Iris pigment epithelial cell (primary cell): ENCODE results near the gene BTBD9.
A peak's percentile ranks its signal among the peaks of the same experiment; 100 is the strongest.
"Not testable (repeated sequence)": the region's sequence is repeated elsewhere in the genome, so short reads cannot be mapped to it uniquely, and the experiment has no call there.

Experiments
- DNase-seq: peaks from one replicate; pipeline ENCODE4 v3.0.0-alpha.2; 2011; ENCODE audit warnings: low read depth

Gene BTBD9

DNA sequence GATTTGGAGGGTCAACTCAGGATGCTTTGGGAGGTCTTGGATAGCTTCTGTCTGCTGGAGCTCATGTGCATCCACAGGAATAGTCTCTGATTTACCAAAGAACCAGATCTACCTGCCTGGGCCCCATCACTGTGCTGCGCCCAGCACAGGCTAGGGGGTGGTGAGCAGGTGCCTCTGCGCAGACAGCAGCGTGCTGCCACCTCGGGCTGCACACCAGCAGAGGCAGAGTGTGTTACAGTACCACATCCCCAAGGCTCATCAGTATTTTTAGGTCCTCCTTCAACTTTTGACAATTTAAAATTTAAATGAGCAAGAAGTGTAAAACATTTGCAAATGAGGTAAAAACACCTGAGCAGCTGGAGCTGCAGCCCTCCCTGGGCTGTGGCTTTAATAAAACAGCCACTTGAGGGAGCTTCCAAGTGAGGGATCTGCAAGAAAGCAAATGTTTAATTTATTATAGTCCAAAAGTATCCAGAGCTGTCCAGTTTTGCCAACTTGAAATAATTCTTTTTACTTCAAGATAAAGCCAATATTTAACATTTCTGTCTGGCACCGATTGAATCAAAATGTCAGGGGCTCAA is 495.3 kb downstream of the BTBD9 start:
- no peak for DNase-seq

DNA sequence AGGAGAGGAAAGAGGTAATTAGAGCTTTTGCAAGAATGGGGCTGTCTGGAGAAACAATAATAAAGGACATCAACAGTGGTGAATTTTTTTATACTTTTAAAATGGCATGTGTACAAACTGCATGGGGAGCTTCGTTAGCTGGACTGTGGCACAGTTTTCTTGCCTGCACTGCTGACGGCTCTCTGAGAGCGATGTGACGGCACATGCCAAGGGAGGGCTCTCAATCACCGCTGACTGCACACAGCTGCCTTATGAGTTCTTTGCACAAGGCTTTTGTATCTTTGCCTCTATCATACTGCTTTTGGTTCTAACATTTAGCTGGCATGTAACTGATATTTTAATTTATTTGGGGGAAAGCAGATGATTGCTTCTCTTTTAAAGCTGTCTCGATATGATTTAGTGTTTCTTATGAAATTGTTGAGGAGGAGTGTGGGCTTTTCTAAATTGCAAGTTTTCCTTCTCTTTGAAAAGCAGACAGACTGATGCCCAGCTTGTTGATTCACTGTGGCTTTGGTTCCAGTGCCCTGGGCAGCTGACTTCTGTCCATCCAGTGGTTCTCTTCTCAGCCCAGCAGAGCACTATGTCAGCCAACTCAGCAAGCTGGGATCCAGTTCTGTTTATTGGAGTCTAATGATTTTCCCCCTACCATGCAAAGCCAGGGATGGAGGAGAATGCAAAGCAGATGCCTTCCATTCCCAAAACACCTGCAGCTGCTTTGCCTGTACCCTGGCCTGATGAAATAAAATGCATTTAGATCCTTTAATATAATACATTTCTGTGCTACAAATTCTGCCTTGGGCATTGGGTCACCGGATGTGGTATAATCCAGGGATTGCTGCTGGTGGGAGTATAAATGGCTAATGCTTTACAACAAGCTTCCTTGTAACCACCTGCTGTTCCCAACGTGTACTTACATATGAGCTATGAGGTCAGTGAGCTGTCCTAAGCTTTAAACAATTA is 496.3 kb downstream of the BTBD9 start:
- no peak for DNase-seq

DNA sequence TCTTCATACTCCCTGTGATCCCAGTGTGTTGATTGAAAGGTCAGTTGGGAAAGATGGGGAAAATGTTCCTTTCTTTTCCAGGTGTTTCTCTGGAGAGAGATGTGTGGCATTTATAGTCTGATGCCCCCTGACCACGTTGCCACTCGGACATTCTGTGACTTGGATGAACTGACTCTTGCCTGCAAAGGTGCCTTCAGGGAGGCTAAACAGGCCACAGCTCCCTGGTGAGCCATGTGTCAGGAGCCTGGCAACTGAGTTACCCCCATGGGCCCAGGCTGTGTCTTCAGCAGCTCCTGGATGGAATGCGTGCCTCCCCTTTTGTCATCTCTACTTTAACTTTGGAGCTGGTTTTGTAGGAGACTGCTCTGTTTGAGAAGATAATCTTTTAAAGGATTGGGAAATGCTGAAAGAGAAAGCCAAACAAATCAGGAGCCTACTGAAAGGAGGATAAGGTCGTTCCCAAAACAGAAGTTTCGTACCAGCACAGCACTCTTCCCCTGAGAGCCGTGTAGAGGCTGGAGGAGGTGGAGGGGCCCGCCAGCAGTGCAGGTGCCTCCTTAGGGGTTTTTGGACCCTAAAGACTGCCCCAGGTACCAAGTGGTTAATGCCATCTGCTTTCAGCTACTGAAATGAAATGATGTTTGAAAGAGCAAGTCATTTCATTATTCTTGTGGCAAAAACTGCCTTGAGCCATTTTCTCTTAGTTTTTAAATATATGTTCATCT is 497.4 kb downstream of the BTBD9 start:
- no peak for DNase-seq

DNA sequence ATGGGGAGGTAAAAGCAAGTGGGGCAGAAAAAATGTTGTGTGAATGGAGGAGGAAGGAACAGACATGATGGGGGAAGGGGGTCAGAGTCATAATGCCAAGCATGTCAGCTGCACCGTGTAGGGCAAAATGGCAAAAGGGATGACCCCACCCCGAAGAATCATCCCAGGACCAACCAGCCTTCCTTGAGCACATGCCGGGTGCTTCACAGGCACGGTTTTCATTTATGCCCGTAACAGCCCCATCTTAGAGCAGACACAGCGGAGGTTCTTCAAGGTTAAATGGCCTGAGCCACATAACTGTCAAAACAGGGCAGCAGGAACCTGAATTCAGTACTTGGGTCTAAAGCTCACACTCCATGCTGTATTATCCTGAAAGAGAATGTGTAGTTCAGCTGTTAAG is 498.0 kb downstream of the BTBD9 start:
- no peak for DNase-seq

DNA sequence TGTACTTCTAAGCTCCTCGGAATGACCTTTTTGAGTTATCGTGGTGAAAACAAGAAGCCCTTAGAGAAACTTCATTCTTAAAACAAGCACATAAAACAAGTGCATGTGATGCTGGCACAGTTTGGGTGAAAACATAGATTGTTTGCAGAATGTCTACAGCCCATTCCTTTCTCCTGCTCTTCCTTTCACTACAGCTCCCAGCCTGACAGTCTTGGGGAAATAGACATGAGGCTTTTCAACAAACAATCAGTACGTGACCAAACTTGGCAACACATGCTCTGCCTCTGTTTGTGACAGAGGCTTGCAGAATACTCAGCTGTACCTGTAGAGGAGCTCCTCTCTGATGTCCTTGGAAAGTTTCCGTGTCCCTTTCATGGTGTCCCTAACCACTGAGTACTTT is 498.6 kb downstream of the BTBD9 start:
- no peak for DNase-seq

DNA sequence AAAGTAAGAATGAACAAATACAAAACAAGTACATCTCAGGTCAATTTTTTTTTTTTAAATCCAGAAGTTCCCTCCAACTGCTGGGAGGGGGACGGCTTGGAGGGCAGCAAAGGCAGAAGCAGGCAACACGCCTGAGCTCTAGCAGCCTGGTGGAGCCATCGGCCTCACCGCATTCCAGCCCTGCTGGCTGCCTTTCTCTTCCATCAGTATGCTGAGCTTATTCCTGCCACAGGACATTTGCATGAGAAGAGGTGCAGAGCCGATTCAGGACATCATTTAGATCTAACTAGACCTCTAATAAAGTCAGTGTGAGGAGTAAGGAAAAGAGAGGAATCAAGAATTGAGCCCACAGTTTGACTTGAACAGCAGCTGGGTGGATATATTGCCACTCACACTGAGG is 501.4 kb downstream of the BTBD9 start:
- DNase-seq, result no peak

DNA sequence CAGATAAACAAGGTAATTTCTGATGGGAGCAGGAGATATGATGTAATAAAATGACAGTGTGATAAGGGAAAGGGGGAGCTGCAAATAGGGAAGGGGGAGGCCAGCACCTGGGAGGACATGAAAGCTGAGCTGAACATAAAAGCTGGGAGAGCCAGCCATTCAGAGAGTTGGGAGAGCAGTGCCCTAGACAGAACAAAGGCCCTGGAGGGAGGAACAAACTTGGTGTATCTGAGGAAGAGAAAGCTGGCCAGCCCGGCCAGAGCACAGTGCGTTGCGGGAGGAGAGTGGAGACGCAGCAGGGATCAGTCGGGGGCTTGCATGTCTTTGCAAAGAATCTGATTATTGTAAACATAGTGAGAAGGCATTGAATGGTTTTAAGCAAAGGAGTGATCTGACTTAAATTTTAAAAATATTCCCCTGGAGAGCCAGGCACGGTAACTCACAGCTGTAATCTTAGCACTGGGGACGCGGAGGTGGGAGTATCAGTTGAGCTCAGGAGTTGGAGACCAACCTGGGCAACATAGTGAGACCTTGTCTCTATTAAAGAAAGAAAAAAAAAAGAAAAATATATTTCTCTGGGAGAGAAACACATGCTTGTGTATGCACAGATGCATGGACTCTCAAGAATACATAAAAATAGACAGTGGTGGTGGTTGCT is 502.0 kb downstream of the BTBD9 start:
- no peak for DNase-seq

DNA sequence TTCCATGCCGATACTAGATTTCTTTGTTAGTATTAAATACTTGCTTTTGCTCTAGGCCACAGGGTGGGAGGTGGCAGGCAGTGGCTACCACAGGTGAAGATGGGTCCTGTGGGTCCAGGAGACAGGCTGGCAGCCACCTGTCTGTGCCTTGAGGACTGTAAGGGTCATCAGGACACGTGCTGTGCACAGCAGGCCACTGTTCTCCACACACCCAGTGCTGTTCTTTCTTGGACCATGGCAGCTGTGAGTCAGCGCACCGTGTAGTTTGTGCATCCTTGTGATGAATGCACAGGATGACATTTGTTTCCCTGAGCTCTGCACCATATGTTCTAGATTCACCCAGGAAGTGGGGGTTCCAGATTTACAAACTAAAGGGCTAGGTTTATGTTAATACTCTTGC is 503.2 kb downstream of the BTBD9 start:
- peak; percentile 24 for DNase-seq

DNA sequence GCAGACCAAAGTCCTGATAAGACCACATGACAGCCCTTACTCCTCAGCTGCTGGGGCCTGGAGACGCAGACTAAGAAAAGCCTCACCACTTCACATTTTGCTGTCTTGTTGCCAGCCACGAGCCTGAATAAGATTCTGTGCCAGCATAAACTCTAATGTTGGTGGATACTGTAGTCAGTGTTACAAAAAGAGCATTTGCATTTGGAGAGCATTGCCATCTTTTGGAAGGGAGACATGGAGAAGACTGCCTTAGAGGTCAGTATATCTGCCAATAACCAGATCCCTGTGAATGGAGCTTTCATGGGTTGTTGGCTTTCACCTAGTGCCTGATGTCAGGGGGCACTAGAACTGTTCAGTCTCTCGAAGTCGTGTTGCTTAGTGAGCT is 505.0 kb downstream of the BTBD9 start:
- no peak for DNase-seq

DNA sequence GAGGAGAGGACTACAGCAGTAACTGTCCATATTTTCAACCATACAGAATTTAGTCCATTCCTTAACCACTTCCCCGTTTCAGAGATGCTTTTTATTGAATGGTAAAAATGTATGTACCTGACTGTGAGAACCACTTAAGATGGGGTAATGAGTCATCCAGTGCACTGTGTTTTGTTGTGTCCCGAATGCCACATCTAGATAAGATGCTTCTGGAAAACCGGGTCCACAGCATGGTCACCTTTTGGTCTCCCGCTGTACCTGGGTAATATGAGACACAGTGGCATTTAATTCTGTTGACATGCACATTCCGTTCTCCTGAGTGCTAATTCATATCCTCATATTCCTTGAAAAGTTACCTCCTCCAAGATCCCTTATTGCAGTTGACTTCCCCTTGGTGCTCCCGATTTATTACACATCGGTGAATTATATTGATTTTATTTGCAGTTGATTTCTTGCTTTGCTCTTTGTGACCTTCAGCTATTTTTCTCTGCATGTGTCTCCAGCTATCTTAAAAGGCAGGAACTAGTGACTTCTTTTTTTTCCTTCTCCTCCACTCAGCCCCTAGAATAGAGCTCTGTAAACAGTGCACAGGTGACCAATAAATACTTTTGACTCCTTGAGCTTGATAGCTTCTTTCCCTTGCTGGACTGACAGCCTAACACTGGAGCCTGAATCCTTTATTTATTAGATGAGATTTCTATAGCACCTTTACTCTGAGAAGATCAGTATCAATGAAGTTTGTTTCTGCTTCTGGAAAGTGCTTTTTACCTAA is 505.6 kb downstream of the BTBD9 start:
- DNase-seq, result no peak

DNA sequence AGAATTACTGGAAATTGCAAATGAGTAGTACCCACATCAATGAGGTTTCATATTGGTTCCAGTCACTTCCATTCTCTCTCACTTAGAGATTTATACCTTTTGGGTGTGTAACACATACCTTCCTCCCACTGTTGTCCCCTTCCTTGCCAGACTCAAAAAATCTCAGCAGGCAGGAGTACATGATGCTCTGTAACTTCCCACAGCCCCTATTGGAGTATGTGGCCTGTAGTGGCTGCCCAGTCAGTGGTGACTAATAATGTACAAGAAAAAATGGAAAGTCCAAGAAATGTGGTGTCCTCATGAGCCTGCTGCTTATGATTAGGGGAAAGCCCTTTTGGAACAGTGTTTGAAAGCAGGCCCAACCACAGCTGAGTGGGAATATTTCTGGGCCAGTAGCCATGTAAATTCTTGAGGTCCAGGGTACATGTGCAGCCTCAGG is 508.2 kb downstream of the BTBD9 start:
- peak; percentile 96 for DNase-seq

DNA sequence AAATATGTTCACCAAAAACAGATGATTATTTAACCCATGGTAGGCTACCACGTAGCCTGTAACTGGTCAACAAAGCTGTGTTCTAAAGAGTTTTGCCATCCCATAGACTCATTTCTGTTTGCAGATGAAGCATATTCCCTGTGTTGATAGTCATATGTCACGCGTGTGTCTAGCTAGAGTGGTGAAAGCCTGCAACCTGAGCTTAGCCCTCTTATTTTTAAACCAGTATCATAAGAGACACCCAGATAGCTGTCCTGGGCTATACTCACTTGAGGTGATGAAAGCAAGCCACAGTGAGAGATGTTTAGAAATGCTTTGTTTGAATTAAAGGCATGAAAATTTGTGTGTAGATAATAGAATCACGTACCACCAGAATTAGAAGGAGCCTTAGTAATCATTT is 512.4 kb downstream of the BTBD9 start:
- no peak for DNase-seq

DNA sequence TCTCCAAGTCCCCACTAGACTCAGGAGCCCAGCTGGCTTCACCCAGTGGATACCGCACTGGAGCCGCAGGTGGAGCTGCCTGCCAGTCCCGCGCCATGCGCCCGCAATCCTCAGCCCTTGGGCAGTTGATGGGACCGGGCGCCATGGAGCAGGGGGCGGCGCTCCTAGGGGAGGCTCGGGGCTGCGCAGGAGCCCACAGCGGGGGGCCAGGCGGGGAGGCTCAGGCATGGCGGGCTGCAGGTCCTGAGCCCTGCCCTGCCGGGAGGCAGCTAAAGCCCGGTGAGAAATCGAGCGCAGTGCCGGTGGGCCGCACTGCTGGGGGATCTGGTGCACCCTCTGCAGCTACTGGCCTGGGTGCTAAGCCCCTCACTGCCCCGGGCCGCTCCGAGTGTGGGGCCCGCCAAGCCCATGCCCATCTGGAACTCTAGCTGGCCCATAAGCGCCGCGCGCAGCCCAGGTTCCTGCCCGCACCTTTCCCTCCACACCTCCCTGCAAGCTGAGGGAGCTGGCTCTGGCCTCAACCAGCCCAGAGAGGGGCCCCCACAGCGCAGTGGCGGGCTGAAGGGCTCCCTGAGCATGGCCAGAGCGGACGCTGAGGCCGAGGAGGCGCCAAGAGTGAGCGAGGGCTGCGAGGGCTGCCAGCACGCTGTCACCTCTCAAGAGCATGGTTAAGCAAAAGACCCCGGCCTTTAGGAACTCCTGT is 515.4 kb downstream of the BTBD9 start:
- not testable (repeated sequence) for DNase-seq

DNA sequence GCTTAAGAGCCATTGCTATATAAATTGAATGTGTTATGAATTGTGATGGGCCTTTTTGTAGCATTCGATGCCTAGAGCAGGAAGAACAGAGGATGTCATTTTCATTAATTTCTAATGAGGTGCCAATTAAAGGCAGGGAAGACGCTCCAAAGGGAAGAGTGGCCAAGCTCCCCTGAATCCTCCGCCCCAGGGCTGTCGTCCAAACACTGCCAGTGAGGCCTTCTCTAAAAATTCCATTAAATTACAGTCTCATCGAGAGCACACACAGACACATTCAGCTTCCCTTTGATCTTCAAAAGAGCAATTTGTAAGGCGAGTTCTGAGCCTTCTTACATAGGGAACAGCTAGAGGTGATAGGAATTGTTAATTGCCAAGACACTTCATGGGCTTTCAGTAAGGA is 520.2 kb downstream of the BTBD9 start:
- DNase-seq, result no peak

DNA sequence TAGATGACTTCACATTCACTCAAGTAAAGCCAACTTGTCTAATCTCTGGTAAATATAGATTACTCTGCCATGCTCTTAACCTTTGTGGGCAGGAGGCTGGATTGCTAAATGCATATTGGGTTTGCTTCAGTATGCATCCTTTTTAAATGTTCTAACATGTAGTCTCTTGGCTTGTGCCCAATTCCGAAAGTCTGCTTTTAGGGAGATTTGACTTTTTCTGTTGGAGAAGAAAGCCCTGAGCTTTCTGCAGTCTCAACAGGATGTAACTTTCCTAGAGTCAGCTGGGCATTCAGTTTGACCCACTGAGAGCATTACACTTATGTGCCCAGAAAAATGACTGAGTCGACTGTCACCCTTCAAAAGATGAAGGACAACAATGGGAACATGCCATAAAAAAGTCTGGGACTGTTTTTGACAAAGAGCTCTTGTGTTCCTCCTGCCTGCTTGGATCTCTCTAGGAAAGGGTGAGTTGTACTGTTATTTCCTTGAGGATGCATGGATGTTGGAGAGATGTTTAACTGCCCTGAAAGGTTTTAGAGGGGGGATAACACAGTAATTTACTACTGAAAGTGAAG is 520.9 kb downstream of the BTBD9 start:
- no peak for DNase-seq
